HL-60 (cell line): ENCODE results near the gene ANKRD31.

ENCODE experiments used
- DNase-seq, 2 experiments: peaks; one replicate each; pipeline ENCODE4 v3.0.0-alpha.2; 2010 to 2020; ENCODE audit warnings: low read depth in 1 of 2, low spot score in 1 of 2
- H3K27ac ChIP-seq: fragments of 250-450 bp; sonication (Bioruptor Pico); replicated peaks from 2 replicates; pipeline ENCODE4 v1.5.1; 2020; ENCODE audit warnings: mild to moderate bottlenecking, moderate library complexity
- H3K27me3 ChIP-seq: fragments of 250-450 bp; sonication (Bioruptor Pico); 2 replicates; pipeline ENCODE4 v1.5.1; 2021; ENCODE audit warnings: mild to moderate bottlenecking, moderate library complexity; ENCODE audit not compliant: insufficient read depth, poor library complexity, severe bottlenecking
- H3K4me3 ChIP-seq: replicated peaks from 2 replicates; pipeline ENCODE4 v1.5.1; 2011; ENCODE audit warnings: mild to moderate bottlenecking, control low read depth, low read length; ENCODE audit not compliant: insufficient read depth
- CTCF ChIP-seq: IDR thresholded peaks from one replicate; pipeline ENCODE4 v1.5.1; 2011; ENCODE audit warnings: low read length, control low read depth, inconsistent platforms; ENCODE audit not compliant: insufficient read depth
- GABPA ChIP-seq: IDR thresholded peaks from 2 replicates; pipeline ENCODE4 v1.6.1; 2012; ENCODE audit warnings: low read depth
- POLR2AphosphoS5 ChIP-seq: IDR thresholded peaks from 2 replicates; pipeline ENCODE4 v1.6.1; 2012; ENCODE audit warnings: low read depth
- REST ChIP-seq: IDR thresholded peaks from 2 replicates; pipeline ENCODE4 v1.6.1; 2012; ENCODE audit warnings: low read depth; ENCODE audit not compliant: insufficient replicate concordance
- SPI1 ChIP-seq: IDR thresholded peaks from 2 replicates; pipeline ENCODE4 v1.6.1; 2012; ENCODE audit warnings: low read depth, mild to moderate bottlenecking, borderline replicate concordance

The ANKRD31 gene

GRCh38 chr5:75071100-75071499 lies 165.6 kb downstream of the ANKRD31 start:
- H3K4me3 ChIP-seq, result no peak overlapping the region
- DNase-seq, result no peak
- TF ChIP-seq REST, result no peak
- no peak for TF ChIP-seq GABPA
- no peak for TF ChIP-seq POLR2AphosphoS5
- no peak overlapping the region for H3K27ac ChIP-seq
- no peaks in the 10 kb centered on the region for H3K27me3 ChIP-seq

DNA sequence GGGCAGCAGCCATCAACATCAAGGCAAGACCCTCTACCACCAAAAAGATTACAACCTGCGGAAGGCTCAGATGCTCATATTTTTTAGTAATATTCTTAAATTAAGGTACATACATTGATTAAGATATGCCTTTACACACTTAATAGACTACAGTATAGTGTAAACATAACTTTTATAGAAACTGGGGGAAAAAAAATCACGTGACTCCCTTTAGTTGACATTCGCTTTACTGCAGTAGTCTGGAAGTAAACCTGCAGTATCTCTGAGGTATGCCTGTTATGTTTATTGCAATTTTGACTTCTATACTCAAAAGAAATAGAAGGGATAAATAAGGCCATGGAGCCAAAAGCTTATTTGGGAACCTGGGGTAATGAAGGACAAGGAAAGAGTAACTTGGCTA lies 169.2 kb downstream of the ANKRD31 start:
- no peaks in the 10 kb centered on the region for H3K27me3 ChIP-seq
- DNase-seq, result no peak
- H3K4me3 ChIP-seq, result no peak overlapping the region
- TF ChIP-seq GABPA (no peak), SPI1 (no peak), POLR2AphosphoS5 (no peak), REST (no peak), CTCF (no peak)
- H3K27ac ChIP-seq, result no peak overlapping the region

DNA sequence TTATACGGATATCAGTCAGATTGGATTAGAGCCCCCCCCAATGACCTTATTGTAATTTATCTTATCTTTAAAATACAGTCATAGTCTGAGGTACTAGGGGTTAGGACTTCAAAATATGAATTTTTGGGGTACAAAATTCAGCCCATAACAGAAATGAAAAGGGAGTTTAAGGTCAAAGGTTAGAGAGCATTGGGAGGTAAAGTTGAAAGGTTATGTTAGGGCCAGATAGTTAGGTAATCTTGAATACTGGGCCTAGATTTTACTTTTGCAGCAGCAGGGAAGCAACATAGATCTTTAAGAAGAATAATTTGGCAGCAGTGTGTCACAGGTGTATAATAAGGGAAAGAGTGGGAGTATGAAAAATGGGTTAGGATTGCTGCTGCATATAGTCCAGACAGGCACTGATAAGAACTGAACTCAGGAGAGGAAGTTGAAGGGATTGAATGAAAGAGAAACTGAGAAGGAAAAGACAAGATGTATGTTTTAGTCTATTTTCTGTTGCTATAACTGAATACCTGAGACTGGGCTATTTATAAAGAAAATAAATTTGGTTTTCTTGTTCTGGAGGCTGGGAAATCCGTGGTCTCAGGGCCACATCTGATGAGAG lies 173.7 kb downstream of the ANKRD31 start:
- TF ChIP-seq GABPA (no peak), POLR2AphosphoS5 (no peak), SPI1 (no peak), CTCF (no peak), REST (no peak)
- no peaks in the 10 kb centered on the region for H3K27me3 ChIP-seq
- H3K4me3 ChIP-seq, result no peak overlapping the region
- no peak for DNase-seq
- H3K27ac ChIP-seq, result no peak overlapping the region
